Measurements from ENCODE around the gene ABCC5.

ABCC5 gene

GRCh38 chr3:184005941-184006507, 11.7 kb downstream of the ABCC5 start:
- TF ChIP-seq CTCF (IDR thresholded peaks at IDR 0.05; ENCODE audit: insufficient read depth, low read depth, low read length, missing control alignments): no peak
- peak; percentile 2 for DNase-seq (ENCODE audit: low read depth)
- H3K4me3 ChIP-seq (ENCODE audit: low read depth, low read length): no peak overlapping the region

GRCh38 chr3:184004476-184004875, 13.2 kb downstream of the ABCC5 start:
- no peak overlapping the region for H3K4me3 ChIP-seq (ENCODE audit: low read depth, low read length)
- DNase-seq (ENCODE audit: low read depth): no peak
- TF ChIP-seq CTCF (IDR thresholded peaks at IDR 0.05; ENCODE audit: insufficient read depth, low read depth, low read length, missing control alignments): no peak

- TF ChIP-seq CTCF (IDR thresholded peaks at IDR 0.05; ENCODE audit: insufficient read depth, low read depth, low read length, missing control alignments): no peak
These were observed 14.3 kb downstream of the ABCC5 start for GRCh38 chr3:184003187-184003967.

GRCh38 chr3:184002469-184002868, 15.2 kb downstream of the ABCC5 start:
- DNase-seq (ENCODE audit: low read depth): no peak
- no peak overlapping the region for H3K4me3 ChIP-seq (ENCODE audit: low read depth, low read length)
- no peak for TF ChIP-seq CTCF (IDR thresholded peaks at IDR 0.05; ENCODE audit: insufficient read depth, low read depth, low read length, missing control alignments)

More at GRCh38 chr3:184003187-184003967, 14.3 kb downstream of the ABCC5 start:
- no peak overlapping the region for H3K4me3 ChIP-seq (ENCODE audit: low read depth, low read length)
- no peak for DNase-seq (ENCODE audit: low read depth)

DNA sequence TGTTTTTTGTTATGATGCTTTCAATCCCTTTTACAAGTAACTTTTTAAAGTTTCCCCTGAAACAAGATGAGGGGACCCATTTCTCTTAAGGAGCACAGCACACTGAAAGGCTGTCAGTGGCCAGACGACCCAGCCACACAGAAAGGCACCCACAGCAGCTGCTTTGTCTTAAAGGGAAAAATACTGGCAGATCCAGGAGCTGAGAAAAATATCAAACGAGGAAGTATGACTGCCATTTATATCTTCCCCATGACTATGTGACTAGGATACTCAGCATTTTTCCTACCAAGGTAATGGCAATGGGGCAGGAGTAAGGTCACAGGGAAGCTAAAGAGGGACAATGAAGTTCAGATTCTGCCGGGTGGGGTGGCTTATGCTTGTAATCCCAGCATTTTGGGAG, 15.9 kb downstream of the ABCC5 start:
- no peak for TF ChIP-seq CTCF (IDR thresholded peaks at IDR 0.05; ENCODE audit: insufficient read depth, low read depth, low read length, missing control alignments)
- DNase-seq (ENCODE audit: low read depth): no peak
- H3K4me3 ChIP-seq (ENCODE audit: low read depth, low read length): no peak overlapping the region

DNA sequence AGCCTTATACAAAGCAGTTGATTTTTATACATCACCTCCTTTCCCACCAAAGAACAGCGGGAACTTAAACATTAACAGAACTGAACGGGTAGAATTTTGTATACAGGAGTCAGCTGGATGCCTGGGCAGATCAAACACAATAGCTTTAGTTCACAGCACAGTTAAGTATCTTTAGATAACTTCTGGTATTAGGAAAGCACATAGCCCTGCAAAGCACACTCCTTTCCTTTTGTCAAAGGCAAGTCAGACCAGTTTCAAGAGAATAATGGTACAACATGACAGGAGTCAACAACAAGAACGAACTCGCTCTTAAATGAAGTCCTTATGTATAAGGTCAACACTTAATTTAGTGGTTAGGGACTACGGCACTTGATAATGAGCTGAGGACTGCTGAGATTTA, 26.3 kb downstream of the ABCC5 start:
- TF ChIP-seq CTCF (IDR thresholded peaks at IDR 0.05; ENCODE audit: insufficient read depth, low read depth, low read length, missing control alignments): no peak
- DNase-seq (ENCODE audit: low read depth): no peak
- no peak overlapping the region for H3K4me3 ChIP-seq (ENCODE audit: low read depth, low read length)
